Smooth muscle cell (in vitro differentiated cells): ENCODE data around the gene SEC22A. TPM values are rescaled to one million over a fixed set of nuclear protein-coding genes. Genes with fewer than 3 reads are reported as not detected.

ENCODE experiments used
- DNase-seq: peaks from one replicate; lab custom pipeline; 2025; ENCODE audit not compliant: unreplicated experiment; lab: John Stamatoyannopoulos, UW
- H2AFZ ChIP-seq: fragments of 200-600 bp; sonication (generic); 2 replicates; pipeline ENCODE4 v1.6.0; 2016; ENCODE audit warnings: antibody characterized with exemption, low read depth, mild to moderate bottlenecking
- H3F3A ChIP-seq: fragments of 200-600 bp; sonication (generic); 2 replicates; pipeline ENCODE4 v1.6.0; 2017; ENCODE audit warnings: antibody characterized with exemption, low read depth
- H3K27ac ChIP-seq: fragments of 200-600 bp; sonication (generic); 2 replicates; pipeline ENCODE4 v1.5.1; 2016; ENCODE audit warnings: low read depth, mild to moderate bottlenecking
- H3K27me3 ChIP-seq: fragments of 200-600 bp; sonication (generic); 2 replicates; pipeline ENCODE4 v1.6.1; 2016; ENCODE audit warnings: low read depth, mild to moderate bottlenecking
- H3K36me3 ChIP-seq: fragments of 200-600 bp; sonication (generic); 2 replicates; pipeline ENCODE4 v1.5.1; 2016; ENCODE audit warnings: low read depth
- H3K4me1 ChIP-seq: fragments of 200-600 bp; sonication (generic); 2 replicates; pipeline ENCODE4 v1.5.1; 2016; ENCODE audit warnings: low read depth
- H3K4me2 ChIP-seq: fragments of 200-600 bp; sonication (generic); 2 replicates; pipeline ENCODE4 v1.6.0; 2016; ENCODE audit warnings: mild to moderate bottlenecking
- H3K4me3 ChIP-seq: fragments of 200-600 bp; sonication (generic); 2 replicates; pipeline ENCODE4 v1.5.1; 2016; ENCODE audit warnings: mild to moderate bottlenecking
- H3K79me2 ChIP-seq: fragments of 200-600 bp; sonication (generic); 2 replicates; pipeline ENCODE4 v1.6.0; 2016; ENCODE audit warnings: low read depth, mild to moderate bottlenecking
- H3K9ac ChIP-seq: fragments of 200-600 bp; sonication (generic); 2 replicates; pipeline ENCODE4 v1.6.0; 2016; ENCODE audit warnings: low read depth
- H3K9me3 ChIP-seq: fragments of 200-600 bp; sonication (generic); replicated peaks from 2 replicates; pipeline ENCODE4 v1.5.1; 2016; ENCODE audit warnings: low read depth
- H4K20me1 ChIP-seq: fragments of 200-600 bp; sonication (generic); 2 replicates; pipeline ENCODE4 v1.6.0; 2016; ENCODE audit warnings: low read depth
- WGBS: methylation state at CpG from one replicate; pipeline ENCODE4 v1.1.7; 2016; ENCODE audit warnings: low lambda C conversion rate; 5-methylcytosine and 5-hydroxymethylcytosine counted together
- polyA plus RNA-seq: library from polyadenylated mRNA; unstranded; fragments of >200 nt; fragmentation: Nextera tagmentation; extraction: Ambion mirVana; gene quantifications from 2 replicates; pipeline ENCODE4 v1.2.1, GENCODE V29; 2016
- total RNA-seq: library from RNA; depleted of rRNA; stranded (reverse); fragments of >200 nt; gene quantifications from 2 replicates; pipeline ENCODE4 v1.2.3, GENCODE V29; 2014
- TF ChIP-seq, protein P1 (sequence below): fragments of 200-600 bp; sonication (generic); IDR thresholded peaks from 2 replicates; pipeline ENCODE4 v1.5.1; 2017; ENCODE audit warnings: borderline replicate concordance, mild to moderate bottlenecking, antibody characterized with exemption; ENCODE audit not compliant: insufficient read depth, poor library complexity, severe bottlenecking

SEC22A gene
- total and polyA plus RNA-seq, 2 experiments from 2014 or later, result 30.7 to 34.2 TPM

DNA sequence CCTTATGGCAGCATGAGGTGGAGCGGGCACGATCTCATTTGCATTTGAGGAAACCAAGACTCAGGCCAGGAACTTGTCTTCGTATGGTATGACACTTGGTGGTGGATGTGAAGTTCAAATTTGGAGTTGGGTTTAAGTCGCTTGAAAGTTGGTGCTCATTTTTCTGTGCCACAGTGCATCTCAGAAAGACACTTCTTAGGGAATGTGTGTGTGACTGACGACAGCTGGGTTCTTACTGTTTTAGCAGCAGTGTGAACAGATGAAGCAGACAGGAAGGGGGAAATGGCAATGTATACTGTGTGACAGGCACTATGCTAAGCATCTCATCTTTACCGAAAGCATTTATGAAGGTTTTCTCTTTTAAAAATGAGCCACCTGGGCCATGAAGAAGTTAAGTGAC, 75.4 kb downstream of the SEC22A start:
- Histone ChIP-seq H3K4me1 (peaks cover 12% of the 10 kb centered on the region), H3K27me3 (no peaks in the 10 kb centered on the region), H3K79me2 (no peaks in the 10 kb centered on the region), H4K20me1 (peaks cover 6% of the 10 kb centered on the region), H2AFZ (no peak overlapping the region), H3K9me3 (no peaks in the 10 kb centered on the region), H3F3A (peaks cover 11% of the 10 kb centered on the region), H3K36me3 (no peaks in the 10 kb centered on the region), H3K9ac (no peak overlapping the region), H3K4me2 (no peak overlapping the region), H3K4me3 (no peak overlapping the region), H3K27ac (no peak overlapping the region)
- WGBS, result 91% methylated on average over 6 of the region's 6 CpGs
- TF ChIP-seq, protein P1, sequence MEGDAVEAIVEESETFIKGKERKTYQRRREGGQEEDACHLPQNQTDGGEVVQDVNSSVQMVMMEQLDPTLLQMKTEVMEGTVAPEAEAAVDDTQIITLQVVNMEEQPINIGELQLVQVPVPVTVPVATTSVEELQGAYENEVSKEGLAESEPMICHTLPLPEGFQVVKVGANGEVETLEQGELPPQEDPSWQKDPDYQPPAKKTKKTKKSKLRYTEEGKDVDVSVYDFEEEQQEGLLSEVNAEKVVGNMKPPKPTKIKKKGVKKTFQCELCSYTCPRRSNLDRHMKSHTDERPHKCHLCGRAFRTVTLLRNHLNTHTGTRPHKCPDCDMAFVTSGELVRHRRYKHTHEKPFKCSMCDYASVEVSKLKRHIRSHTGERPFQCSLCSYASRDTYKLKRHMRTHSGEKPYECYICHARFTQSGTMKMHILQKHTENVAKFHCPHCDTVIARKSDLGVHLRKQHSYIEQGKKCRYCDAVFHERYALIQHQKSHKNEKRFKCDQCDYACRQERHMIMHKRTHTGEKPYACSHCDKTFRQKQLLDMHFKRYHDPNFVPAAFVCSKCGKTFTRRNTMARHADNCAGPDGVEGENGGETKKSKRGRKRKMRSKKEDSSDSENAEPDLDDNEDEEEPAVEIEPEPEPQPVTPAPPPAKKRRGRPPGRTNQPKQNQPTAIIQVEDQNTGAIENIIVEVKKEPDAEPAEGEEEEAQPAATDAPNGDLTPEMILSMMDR, result no peak
- no peak for DNase-seq

DNA sequence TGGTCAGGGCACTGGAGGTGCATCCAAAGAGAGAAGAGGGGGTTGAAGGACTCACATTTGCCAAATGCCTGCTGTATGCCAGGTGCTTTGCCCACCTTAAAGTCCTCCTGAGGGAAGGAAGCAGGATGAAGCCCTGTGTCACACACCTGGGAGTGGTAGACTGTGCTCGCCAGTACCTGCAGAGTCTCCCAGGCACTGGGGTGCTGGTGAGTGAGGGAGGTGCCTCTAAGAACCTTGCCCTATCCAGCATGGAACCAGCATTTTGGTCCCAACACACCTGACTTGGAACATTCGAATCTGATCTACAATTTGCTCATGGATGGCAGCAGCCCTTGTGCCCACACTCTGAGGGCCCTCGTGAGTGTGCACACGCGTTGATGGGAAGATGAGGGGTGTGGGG, 76.7 kb downstream of the SEC22A start:
- no peak overlapping the region for H2AFZ ChIP-seq
- no peak overlapping the region for H3K4me2 ChIP-seq
- no peaks in the 10 kb centered on the region for H3K27me3 ChIP-seq
- DNase-seq, result no peak
- 79% methylated on average over 5 of the region's 5 CpGs for WGBS
- H3K27ac ChIP-seq, result no peak overlapping the region
- TF ChIP-seq, protein P1, result no peak
- no peaks in the 10 kb centered on the region for H3K9me3 ChIP-seq
- no peaks in the 10 kb centered on the region for H3K4me1 ChIP-seq
- no peak overlapping the region for H3K4me3 ChIP-seq
- no peaks in the 10 kb centered on the region for H3K36me3 ChIP-seq
- peaks cover 6% of the 10 kb centered on the region for H4K20me1 ChIP-seq
- H3F3A ChIP-seq, result no peaks in the 10 kb centered on the region
- no peak overlapping the region for H3K9ac ChIP-seq
- no peaks in the 10 kb centered on the region for H3K79me2 ChIP-seq

DNA sequence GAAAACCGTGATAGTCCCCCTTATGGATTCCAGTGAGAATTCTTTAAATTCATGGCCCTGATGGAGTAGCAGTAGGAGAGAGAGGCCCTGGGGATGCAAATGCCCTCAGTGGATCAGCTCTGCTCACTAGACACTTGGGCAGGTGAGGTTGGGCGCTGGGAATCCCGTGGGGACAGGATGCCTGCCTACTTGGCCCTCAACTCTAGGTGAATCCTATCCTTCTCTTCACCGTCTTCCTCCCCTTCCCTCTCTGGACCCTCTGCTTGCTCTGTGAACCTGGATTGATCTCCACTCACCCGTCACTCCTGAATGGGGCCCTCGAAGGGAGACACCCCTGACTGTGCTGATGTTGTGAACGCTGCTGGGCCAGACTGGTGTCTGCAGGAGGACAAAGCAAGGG, 77.4 kb downstream of the SEC22A start:
- TF ChIP-seq, protein P1, result no peak
- H3K4me2 ChIP-seq, result no peak overlapping the region
- WGBS, result 83% methylated on average over 7 of the region's 7 CpGs
- H3K79me2 ChIP-seq, result no peaks in the 10 kb centered on the region
- no peaks in the 10 kb centered on the region for H3K9me3 ChIP-seq
- H3K9ac ChIP-seq, result no peak overlapping the region
- H3K36me3 ChIP-seq, result no peaks in the 10 kb centered on the region
- H3F3A ChIP-seq, result no peaks in the 10 kb centered on the region
- H3K27me3 ChIP-seq, result no peaks in the 10 kb centered on the region
- no peak overlapping the region for H3K4me3 ChIP-seq
- no peak overlapping the region for H3K27ac ChIP-seq
- no peak overlapping the region for H2AFZ ChIP-seq
- peaks cover 6% of the 10 kb centered on the region for H4K20me1 ChIP-seq
- no peaks in the 10 kb centered on the region for H3K4me1 ChIP-seq
- no peak for DNase-seq

DNA sequence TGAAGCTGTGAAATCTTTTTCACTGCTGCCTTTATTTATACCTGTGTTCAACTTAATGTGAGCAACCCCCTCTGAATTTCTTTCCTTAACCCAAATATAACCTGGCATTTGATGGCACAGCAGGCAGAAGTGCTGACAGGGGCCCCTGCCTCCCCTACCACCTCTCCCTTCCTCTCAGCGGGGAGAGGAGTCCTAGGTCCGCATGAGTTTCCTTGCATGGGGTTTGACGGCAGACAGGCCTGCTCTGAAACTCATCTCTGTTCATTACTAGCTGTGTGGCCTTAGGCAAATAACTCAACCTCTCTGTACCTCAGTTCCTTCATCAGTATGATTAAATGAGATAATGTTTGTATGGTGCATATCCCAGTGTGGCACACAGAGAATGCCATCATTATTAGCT, 79.7 kb downstream of the SEC22A start:
- Histone ChIP-seq H3K27me3 (no peaks in the 10 kb centered on the region), H3K27ac (no peak overlapping the region), H3K4me1 (no peaks in the 10 kb centered on the region), H2AFZ (no peak overlapping the region), H3K4me2 (no peak overlapping the region), H3K79me2 (no peaks in the 10 kb centered on the region), H3F3A (no peaks in the 10 kb centered on the region), H3K9me3 (no peaks in the 10 kb centered on the region), H4K20me1 (no peaks in the 10 kb centered on the region), H3K36me3 (no peaks in the 10 kb centered on the region), H3K9ac (no peak overlapping the region), H3K4me3 (no peak overlapping the region)
- TF ChIP-seq, protein P1, result no peak
- DNase-seq, result no peak
- WGBS, result 85% methylated on average over 3 of the region's 3 CpGs
